ENCODE results near the gene ZFYVE27.

GRCh38 chr10:97703398-97704067 lies 33.4 kb upstream of the ZFYVE27 start:
- TF ChIP-seq CTCF (IDR thresholded peaks at IDR 0.05) (no peak), POLR2A (IDR thresholded peaks at IDR 0.05) (no peak)

Data from Peyer's patch (tissue), 4 donors.